HG03135 (cell line): ENCODE results near the gene BIRC3.
A peak's percentile ranks its signal among the peaks of the same experiment; 100 is the strongest.
"Not testable (repeated sequence)": the region's sequence is repeated elsewhere in the genome, so short reads cannot be mapped to it uniquely, and the experiment has no call there.

ENCODE experiments used
- ATAC-seq: cut with Tn5 transposase; IDR thresholded peaks from one replicate; pipeline ENCODE4 v1.9.1; 2021; ENCODE audit warnings: mild to moderate bottlenecking, moderate library complexity; ENCODE audit not compliant: unreplicated experiment

The BIRC3 gene

GRCh38 chr11:102367364-102367763 is 50.1 kb downstream of the BIRC3 start:
- ATAC-seq = no peak

DNA sequence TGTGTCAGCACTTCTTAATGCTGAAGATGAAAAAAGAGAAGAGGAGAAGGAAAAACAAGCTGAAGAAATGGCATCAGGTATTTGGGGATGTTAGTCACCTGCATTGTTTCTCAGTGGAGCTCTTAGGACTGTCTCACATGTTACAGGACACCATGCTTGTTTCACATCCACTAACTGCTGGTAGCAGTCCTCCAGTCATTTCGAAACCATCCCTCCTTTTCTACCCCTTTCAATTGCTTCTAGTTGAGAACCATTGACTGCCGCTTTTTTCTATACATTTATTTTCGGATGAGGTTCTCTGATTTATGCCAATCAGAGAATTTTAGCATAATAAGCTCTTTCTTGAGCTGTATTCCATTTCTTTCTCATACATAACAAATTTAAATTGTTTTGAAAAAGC is 51.2 kb downstream of the BIRC3 start:
- peak; percentile 99 for ATAC-seq

DNA sequence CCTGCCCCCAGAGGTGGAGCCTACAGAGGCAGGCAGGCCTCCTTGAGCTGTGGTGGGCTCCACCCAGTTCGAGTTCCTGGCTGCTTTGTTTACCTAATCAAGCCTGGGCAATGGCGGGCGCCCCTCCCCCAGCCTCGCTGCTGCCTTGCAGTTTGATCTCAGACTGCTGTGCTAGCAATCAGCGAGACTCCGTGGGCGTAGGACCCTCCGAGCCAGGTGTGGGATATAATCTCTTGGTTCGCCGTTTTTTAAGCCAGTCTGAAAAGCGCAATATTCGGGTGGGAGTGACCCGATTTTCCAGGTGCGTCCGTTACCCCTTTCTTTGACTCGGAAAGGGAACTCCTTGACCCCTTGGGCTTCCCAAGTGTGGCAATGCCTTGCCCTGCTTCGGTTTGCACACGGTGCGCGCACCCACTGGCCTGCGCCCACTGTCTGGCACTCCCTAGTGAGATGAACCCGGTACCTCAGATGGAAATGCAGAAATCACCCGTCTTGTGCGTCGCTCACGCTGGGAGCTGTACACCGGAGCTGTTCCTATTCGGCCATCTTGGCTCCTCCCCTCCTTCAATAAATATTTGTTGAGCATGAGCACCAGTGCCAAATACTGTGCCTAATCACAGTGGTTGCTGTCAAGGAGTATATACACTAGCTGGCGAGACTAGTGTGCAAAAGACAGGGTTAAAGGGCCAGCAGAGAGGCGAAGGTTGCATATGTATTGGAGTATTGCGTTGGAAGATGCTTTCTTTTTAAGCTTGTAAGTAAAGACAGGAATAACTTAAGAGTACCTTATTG is 57.5 kb downstream of the BIRC3 start:
- not testable (repeated sequence) for ATAC-seq

DNA sequence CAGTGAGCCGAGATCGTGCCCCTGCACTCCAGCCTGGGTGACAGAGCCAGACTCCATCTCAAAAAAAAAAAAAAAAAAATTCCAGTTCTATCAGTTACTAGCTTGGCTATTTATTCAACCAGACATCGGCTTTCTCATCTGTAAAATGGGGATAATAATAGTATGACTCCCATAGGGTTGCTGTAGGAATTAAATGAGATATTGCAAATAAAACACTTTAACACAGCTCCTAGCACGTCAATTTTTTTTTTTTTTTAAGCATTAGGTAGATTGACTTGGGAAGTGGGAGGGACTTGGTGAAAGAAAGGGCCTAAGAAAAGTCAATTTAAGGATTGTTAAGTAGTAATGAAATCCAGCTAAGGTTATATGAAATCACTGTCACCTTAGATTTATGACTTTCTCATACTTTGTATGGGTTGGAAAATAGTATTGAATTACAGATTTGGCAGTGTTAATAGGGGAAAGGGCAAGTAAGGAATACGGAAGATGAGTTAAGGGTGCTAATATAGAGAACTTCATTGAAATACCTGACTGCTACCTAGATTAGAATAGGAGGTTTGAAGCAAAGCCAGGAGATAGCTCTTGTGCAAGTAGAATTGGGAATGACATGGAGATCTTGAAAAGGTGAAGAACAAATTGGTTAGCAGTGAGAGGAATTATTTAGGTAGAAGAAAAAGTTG is 58.6 kb downstream of the BIRC3 start:
- no peak for ATAC-seq

DNA sequence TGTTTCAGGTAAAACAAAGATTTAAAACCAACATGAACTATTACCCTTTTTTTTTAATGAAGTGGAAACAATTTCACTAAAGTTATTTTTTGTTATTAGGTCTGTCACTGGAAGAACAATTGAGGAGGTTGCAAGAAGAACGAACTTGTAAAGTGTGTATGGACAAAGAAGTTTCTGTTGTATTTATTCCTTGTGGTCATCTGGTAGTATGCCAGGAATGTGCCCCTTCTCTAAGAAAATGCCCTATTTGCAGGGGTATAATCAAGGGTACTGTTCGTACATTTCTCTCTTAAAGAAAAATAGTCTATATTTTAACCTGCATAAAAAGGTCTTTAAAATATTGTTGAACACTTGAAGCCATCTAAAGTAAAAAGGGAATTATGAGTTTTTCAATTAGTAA is 60.6 kb downstream of the BIRC3 start:
- ATAC-seq = no peak

- ATAC-seq = no peak
These were observed 61.5 kb downstream of the BIRC3 start for GRCh38 chr11:102378818-102379217.

DNA sequence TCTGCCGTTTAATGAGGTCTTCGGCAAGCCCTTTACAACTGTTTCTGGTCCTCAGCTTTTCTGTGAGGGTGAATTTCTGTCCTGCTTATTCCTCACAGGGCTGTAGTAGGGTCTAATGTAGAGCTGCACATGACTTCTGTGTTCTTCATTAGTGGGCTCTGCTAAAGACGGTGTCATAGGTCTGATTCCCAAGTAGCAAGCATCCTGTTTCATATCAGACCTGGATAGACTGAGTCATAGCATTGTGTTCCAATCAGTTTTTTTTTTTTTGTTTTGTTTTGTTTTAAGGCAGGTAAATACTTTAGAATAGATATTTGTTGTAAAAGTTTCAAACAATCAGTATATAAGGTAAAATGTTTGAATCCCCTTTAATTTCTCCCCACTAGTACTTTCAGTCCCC is 65.1 kb downstream of the BIRC3 start:
- no peak for ATAC-seq

DNA sequence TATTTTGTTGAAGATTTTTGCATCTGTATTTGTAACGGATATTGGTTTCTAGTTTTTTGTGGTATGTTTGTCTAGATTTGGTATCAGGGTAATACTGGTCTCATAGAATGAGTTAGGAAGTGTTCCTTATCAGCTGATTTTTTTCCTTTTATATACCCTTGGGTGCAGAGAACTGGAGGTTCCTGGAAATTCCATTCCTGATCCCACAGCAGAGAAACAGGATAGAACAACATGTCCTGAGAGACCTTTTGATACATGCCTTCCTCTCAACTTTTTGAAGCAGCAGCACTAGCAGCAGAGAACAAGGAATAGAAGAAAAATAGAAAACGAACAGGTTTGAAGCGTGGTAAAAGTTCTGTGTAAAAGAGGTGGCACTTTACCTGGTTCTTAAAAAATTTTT is 66.6 kb downstream of the BIRC3 start:
- ATAC-seq = no peak

- no peak for ATAC-seq
These were observed 67.3 kb downstream of the BIRC3 start for GRCh38 chr11:102384419-102385079.

DNA sequence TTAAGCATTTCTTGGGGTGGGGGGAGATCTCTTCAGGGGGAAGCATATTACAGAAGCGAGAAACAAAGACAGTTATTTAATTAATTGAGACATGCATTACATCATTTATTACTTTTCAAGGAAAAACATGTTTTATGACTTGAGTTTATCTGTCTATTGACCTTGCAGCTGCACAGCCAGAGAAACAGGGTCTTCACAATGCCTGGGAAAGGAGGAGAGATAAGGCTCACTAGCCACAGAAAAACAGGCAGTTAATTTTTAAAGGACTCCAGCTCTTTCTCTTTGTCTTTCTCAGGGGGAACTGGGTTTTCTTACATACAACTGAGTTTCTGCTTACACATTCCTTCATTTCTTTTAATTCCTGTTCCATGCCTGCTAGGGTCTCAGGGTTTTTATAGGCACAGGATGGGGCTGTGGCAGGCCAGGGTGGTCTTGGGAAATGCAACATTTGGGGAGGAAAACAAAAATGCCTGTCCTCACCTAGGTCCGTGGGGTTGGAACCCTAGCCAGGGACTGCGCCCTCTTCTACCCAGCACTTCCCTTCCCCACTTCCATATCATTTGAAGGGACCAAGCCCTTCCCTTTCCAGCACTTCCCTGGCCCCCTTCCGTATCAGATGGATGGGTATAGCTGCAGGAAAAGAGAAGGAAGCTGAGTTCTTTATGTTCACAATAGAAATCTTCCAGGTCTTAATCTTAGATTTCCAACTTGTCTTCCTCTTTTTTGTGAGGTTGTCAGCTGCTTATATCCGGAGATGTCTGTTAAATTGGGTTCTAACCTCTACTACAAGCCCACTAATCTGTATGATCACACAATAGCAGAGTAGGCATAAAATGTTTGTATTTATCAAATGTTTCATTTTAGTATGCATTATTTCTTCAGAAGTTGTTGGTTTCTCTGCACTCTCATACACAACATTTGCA is 68.1 kb downstream of the BIRC3 start:
- no peak for ATAC-seq

- ATAC-seq = no peak
These were observed 69.0 kb downstream of the BIRC3 start for GRCh38 chr11:102386136-102386734.

DNA sequence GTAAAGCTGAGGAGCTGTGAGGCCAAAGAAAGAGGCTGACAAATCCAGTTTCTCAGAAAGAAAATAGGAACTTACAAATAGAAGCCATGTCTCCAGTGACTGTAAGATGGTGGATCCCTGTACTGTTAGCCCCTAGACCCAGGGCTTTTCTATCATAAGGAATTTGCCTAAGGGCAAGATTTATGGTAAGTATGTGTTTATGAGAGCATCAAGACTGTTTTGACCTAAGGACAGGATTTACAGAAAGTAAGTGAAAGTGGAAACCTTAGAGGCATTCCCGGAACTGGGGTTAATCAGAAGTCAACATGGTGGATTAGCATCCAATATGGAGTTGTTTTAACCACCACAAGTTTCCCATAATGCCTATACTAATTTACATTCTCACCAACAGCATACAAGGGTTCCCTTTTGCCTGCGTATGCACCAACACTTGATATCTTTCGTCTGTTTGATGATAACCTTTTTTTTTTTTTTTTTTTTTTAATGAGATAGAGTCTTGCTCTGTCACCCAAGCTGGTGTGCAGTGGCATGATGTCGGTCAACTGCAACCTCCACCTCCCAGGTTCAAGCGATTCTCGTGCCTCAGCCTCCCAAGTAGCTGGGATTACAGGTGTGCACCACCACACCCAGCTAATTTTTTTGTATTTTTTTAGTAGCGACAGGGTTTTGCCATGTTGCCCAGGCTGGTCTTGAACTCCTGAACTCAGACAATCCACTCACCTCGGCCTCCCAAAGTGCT is 69.9 kb downstream of the BIRC3 start:
- ATAC-seq = no peak
